T1000 (cell line): ENCODE results near the gene C9orf43.

Source experiments
- DNase-seq: peaks from one replicate; lab custom pipeline; 2025; ENCODE audit warnings: mixed read lengths; lab: John Stamatoyannopoulos, UW

Gene C9orf43

DNA sequence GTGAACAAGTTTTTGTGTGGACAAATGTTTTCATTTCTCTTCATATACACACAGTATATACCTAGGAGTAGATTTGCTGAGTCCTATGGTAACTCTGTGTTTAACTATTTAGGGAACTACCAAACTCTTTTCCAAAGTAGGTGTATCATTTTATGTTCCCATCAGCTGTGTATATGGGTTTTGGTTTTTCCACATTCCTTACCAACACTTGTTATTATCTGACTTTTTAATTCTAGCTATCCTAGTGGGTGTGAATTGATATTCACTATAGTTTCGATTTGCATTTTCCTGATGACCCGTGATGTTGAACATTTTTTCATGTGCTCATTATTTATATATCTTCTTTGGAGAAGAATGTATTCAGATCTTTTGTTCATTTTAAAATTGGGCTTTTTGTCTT, 56.6 kb downstream of the C9orf43 start:
- no peak for DNase-seq

DNA sequence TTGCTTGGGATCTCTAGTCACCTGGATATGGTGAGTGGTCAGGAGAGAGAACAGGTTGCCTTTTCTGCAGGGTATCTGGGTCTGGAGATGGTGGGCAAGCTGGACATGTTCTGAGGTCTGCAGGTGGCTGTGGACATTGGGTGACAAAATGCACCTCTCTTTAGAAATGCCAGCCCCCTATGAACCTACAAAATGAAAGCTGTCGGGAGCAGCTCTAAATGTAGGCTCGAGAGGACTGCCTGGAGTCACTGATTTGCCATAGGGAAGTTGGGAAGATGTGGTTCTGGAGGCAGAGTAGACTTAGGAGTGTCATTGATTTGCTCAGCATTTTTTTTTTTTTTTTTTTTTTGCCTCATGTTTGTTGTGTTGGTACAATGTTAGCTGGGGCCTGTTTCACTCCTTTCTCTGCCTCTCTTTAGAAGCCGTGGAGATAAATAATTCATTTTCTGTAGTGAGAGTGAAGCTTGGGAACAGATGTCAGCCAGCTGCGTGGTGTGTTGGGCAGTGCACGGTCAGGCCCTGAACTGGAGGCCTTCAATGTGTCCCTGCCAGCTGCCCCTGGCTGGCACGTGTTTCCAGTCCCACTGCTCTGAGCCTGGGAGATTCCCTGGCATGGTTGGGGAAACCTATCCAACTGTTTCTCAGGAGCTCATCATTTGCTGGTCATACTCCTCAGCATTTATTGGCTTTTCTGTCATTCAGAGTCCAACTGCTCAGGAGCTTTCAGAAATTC, 58.3 kb downstream of the C9orf43 start:
- no peak for DNase-seq

DNA sequence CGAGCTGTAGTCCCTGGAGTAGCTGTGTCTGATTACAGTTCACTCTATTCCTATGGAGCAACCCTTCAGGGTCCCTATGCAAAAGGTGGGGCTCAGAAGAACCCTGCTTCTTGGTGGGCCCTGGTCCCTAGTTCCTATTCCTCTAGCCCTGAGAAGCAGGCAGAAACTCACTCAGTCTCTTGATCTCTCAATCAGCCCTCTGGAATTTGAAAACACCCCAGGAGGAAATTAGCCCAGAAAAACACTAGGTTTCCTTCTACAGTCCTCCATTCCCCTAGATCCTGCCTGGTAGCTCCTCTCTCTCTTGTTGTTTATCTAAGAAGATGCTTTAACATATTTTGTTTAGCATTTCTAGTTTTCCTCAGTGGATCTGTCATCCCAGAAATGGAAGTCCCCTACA, 60.6 kb downstream of the C9orf43 start:
- DNase-seq: no peak

DNA sequence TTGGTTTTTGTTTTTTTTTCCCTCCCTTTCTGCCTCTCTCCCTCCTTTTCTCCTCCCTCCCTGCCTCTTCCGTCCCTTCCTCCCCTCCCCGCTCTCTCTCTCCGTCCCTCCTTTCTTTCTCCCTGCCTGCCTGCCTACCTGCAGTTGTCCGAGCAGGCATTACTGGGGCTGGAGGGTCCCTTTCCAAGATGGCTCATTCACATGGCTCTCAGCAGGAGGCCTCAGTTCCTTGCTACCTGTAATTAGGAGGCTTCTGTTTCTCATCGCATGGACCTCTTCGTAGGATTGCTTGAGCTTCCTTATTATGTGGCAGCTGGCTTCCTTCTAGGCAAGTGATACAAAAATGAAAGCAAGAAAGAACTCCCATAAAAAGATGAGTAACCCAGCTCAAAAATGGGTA, 61.0 kb downstream of the C9orf43 start:
- no peak for DNase-seq

DNA sequence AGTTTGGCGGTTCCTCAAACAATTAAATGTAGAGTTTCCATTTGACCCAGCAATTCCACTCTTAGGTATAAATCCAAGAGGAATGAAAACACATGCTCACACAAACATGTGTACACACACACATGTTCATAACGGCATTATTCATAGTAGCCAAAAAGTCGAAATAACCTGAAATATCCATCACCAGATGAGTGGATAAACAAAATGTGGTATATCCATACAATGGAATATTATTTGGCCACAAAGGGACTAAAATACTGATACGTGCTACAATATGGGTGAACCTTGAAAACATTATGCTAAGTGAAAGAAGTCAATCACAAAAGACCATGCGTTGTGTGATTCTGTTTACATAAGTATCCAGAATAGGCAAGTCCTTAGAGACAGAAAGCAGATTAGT, 61.7 kb downstream of the C9orf43 start:
- DNase-seq: no peak

DNA sequence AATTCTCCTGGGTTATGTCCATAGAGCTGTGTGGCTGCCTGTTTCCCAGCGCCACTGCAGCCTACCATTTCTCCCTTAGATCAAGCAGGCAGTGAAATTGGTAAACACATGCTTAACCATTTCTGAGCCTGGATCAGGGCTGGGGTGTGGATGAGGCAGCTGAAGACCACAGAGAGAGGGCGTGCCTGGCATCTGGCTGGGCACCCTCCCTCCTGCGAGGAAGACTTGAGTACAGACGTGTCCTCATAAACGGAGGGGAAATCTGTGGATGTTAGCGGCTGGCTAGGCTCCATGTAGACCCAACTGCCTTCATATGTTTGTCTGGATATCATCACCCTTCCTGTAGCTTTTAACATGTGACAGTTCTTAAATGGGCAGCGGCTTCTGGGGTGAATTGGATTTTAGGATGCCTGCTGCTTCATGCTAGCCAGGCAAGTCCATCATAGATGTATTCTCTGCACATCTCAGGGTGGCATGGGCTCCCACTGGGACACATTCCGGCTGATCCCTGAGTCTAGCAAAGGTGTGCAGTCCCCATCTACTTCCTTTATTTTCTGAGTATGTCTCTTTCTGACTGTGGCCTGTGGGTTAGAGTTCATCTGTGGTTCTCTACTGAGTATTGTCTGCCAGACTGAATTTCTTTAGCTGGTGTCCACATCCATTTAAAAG, 63.9 kb downstream of the C9orf43 start:
- no peak for DNase-seq

DNA sequence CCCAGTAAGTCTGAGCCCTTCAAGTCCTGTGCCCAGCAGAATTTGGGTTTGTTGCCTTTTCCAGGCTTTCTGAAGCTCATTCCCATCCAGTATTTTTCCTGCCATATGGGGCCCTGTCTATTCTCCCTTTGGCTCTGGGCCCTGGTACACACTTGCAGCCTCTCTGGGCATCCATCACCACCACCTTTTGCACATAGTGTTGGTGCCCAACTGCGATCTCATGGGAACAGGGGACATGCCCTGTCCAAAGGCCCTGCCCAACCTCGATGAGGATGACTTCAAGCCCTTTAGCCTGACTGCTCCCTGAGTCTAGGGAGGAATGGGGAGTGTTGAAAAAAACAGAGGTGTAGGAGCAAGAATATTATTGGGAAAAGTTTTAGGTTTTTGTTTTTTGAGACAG, 64.5 kb downstream of the C9orf43 start:
- no peak for DNase-seq

DNA sequence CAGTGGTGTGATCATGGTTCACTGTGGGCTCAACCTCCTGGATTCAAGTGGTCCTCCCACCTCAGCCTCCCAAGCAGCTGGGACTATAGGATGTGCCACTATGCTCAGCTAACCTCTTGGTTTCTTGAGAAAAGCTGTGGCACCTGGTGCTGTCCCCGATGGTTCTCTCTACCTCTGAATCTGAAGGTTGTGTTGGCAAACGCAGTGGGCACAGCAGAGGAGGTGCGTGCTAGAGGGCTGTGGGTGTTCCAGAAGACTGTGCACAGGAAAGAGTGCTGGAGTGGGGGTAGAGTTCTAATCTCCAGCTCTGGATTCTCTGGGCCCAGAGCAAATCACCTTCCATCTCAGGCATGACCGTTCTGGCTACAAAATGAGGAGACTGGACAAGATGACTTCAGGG, 65.4 kb downstream of the C9orf43 start:
- no peak for DNase-seq

DNA sequence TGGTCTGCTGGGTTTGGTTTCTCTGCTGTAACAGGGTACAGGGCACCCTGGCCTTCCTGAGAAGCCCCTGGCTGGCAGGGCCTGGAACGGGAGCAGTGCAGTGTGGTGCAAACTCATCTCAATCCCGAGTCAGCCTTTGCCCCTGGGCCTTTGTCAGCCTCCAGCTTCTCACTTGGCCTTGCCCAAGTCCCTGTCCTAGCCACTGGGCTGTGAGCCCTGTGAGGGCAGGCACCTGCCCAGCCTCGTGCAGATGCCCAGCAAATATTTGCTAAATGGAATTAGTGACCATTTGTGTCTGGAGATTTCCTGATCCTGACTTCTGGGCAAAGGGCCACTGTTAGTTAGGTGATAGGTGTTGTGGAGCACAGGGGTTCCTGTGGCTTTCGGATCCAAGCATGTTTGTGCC, 66.0 kb downstream of the C9orf43 start:
- DNase-seq: no peak

DNA sequence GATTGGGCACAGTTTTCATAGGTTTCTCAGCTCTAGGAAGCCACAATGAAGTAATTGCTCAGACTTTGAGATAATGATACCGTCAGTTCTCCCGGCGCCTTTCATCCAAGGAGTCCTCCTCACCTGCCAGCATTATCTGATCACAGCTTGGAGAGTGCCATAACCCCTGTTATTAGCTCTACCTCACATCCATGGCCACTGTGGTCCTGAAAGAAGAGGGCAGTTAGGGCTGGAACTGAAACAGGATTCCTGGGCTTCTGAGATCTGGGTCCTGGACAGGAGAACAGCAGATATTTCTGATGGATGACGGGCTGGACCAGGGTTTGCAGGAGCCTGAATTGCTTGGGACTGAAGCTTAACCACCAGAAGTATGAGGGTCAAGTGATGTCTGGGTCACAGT, 66.5 kb downstream of the C9orf43 start:
- DNase-seq: no peak

DNA sequence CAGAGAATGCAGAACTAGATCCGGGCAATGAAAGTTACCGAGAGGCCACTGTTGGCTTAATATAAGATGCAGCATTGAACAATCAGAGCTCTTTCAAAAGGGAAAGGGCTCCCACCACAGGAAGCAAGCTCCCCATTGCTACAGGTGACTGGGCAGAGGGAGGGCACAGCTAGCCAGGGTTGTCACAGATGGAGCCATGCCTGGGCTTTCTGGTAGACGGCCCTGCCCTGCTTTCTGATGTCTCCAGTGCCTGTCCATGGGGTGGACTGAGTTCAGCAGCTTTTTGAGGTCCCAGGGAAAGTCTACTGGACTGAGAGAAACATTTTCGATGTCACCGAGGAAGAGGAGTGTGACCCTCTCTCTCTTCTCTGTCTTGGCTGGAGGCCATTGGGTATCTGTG, 67.1 kb downstream of the C9orf43 start:
- DNase-seq: no peak

DNA sequence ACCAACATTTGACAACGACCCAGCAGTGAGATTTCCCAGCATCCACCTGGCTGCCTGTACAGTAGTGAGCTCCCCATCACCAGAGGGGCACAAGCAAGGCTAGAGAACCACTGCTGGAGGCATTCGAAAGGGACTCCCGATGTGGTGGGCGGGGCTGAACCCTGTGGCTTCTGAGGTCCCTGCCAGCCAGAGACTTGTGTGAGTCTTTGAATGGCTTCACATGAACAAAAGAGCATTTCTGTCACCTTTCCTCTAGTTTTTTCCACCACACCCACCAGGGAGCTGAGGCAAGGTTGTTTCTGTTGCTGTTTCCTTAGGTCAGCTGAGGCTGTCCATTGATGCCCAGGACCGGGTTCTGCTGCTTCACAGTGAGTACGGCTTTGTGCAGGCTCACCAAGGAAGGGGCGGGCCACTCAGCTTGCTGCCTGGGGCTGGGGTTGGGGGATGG, 68.7 kb downstream of the C9orf43 start:
- DNase-seq: no peak
